GM12891 (cell line): ENCODE data around the gene GCHFR.

Experiments
- DNase-seq: peaks from one replicate; pipeline ENCODE4 v3.0.0; 2011; ENCODE audit warnings: low spot score; ENCODE audit not compliant: insufficient read length
- FAIRE-seq: peaks from 2 replicates; lab custom pipeline; 2011; peaks lifted over from hg19 to GRCh38; lab: Jason Lieb, UNC
- PAX5 ChIP-seq: IDR thresholded peaks from 2 replicates; pipeline ENCODE4 v1.6.1; 2011; ENCODE audit warnings: low read length, moderate library complexity, mild to moderate bottlenecking; ENCODE audit not compliant: insufficient read depth, severe bottlenecking
- POLR2A ChIP-seq: IDR thresholded peaks from 2 replicates; pipeline ENCODE4 v1.6.1; 2011; ENCODE audit warnings: low read depth, low read length, control low read depth
- POLR2AphosphoS5 ChIP-seq: IDR thresholded peaks from 2 replicates; pipeline ENCODE4 v1.6.1; 2011; ENCODE audit warnings: low read depth, low read length, control low read depth
- POU2F2 ChIP-seq: IDR thresholded peaks from 2 replicates; pipeline ENCODE4 v1.6.1; 2011; ENCODE audit warnings: low read depth, mild to moderate bottlenecking, control low read depth, low read length, moderate library complexity
- SPI1 ChIP-seq: IDR thresholded peaks from 2 replicates; pipeline ENCODE4 v1.6.1; 2011; ENCODE audit warnings: low read depth, low read length, control low read depth
- TAF1 ChIP-seq: IDR thresholded peaks from 2 replicates; pipeline ENCODE4 v1.6.1; 2011; ENCODE audit warnings: low read depth, low read length, control low read depth

GCHFR gene

GRCh38 chr15:40743485-40743901, 20.4 kb upstream of the GCHFR start:
- no peak for FAIRE-seq
- DNase-seq, result no peak
- no peak for TF ChIP-seq TAF1
- 0 out of 2 replicates have a peak, but pooled peaks have one; percentile 9 for TF ChIP-seq POLR2AphosphoS5
- TF ChIP-seq SPI1, result no peak

GRCh38 chr15:40743921-40744814, 19.7 kb upstream of the GCHFR start:
- 0 out of 2 replicates have a peak, but pooled peaks have one; percentile 12 for TF ChIP-seq POLR2AphosphoS5
- no peak for TF ChIP-seq PAX5
- FAIRE-seq (no peak), DNase-seq (no peak)

GRCh38 chr15:40744815-40745152, 19.1 kb upstream of the GCHFR start:
- TF ChIP-seq POLR2A (no peak), POU2F2 (no peak), TAF1 (no peak), SPI1 (no peak), PAX5 (no peak), POLR2AphosphoS5 (no peak)
- FAIRE-seq, result no peak
- DNase-seq, result no peak

GRCh38 chr15:40746916-40747418, 16.9 kb upstream of the GCHFR start:
- TF ChIP-seq SPI1 (no peak), TAF1 (no peak), PAX5 (no peak), POU2F2 (no peak), POLR2A (no peak), POLR2AphosphoS5 (no peak)
- FAIRE-seq (no peak), DNase-seq (no peak)

- DNase-seq, result no peak
Measured at GRCh38 chr15:40747685-40748631, 15.9 kb upstream of the GCHFR start.

GRCh38 chr15:40749151-40749630, 14.7 kb upstream of the GCHFR start:
- no peak for TF ChIP-seq POU2F2
- TF ChIP-seq SPI1, result no peak
- TF ChIP-seq POLR2AphosphoS5, result no peak
- no peak for TF ChIP-seq POLR2A
- FAIRE-seq (no peak), DNase-seq (no peak)

More at GRCh38 chr15:40747685-40748631, 15.9 kb upstream of the GCHFR start:
- TF ChIP-seq PAX5 (no peak), POU2F2 (no peak), TAF1 (no peak), SPI1 (no peak), POLR2AphosphoS5 (no peak), POLR2A (no peak)
- FAIRE-seq, result no peak

GRCh38 chr15:40750885-40751284, 13.0 kb upstream of the GCHFR start:
- no peak for FAIRE-seq
- no peak for DNase-seq
- TF ChIP-seq TAF1 (no peak), POU2F2 (no peak), POLR2A (no peak), SPI1 (no peak), POLR2AphosphoS5 (no peak), PAX5 (no peak)

GRCh38 chr15:40751745-40752144, 12.1 kb upstream of the GCHFR start:
- TF ChIP-seq TAF1 (no peak), PAX5 (no peak), POLR2A (no peak), POU2F2 (no peak), SPI1 (no peak), POLR2AphosphoS5 (no peak)
- DNase-seq, result no peak
- FAIRE-seq, result no peak

- no peak for TF ChIP-seq POLR2AphosphoS5
- no peak for TF ChIP-seq PAX5
- no peak for TF ChIP-seq SPI1
- TF ChIP-seq POLR2A, result no peak
- no peak for TF ChIP-seq POU2F2
- TF ChIP-seq TAF1, result no peak
- no peak for DNase-seq
- no peak for FAIRE-seq
Measured at GRCh38 chr15:40754574-40754882, 9.3 kb upstream of the GCHFR start.
